D721Med (cell line): ENCODE results near the gene PSMB5.
A peak's percentile ranks its signal among the peaks of the same experiment; 100 is the strongest.

Experiments
- DNase-seq: peaks from one replicate; pipeline ENCODE4 v3.0.0; 2011; ENCODE audit warnings: low spot score; ENCODE audit not compliant: insufficient read length
- FAIRE-seq: peaks from 2 replicates; lab custom pipeline; 2011; peaks lifted over from hg19 to GRCh38; lab: Jason Lieb, UNC
- TF ChIP-seq, protein P1 (sequence below): IDR thresholded peaks from 2 replicates; pipeline ENCODE4 v1.5.1; 2012; ENCODE audit warnings: mild to moderate bottlenecking, control low read depth; ENCODE audit not compliant: insufficient read depth; ENCODE audit errors: missing control alignments

Gene PSMB5

DNA sequence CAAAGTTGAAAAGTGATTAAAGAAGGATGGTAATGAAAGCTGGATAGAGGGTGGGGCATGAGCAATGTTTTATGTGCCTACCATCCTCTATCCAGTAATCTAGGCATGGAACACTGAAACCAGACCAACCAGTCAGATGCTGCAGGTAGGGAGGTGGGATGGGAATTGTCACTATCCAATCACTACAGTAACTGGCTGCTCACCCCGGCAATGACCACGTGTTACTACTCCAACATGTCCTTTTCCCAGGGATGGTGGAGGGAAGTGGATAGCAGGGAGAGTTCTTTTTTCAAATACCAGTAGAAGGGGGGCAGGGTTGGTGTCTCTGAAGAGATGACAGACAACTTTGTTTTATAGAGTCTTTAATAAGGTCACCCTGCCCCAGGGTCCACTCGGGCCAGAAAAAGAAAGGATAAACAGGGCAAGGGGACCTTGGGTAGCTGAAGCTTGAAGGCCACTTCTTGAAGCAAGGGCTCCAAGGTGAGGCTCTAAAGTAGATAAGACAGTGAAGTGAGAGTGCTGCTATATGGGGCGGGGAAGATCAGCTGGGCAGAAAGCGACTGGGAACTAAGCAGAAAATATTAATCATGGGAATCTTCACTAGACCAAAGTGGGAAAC lies 37.3 kb upstream of the PSMB5 start:
- DNase-seq (no peak), FAIRE-seq (no peak)
- TF ChIP-seq, protein P1, sequence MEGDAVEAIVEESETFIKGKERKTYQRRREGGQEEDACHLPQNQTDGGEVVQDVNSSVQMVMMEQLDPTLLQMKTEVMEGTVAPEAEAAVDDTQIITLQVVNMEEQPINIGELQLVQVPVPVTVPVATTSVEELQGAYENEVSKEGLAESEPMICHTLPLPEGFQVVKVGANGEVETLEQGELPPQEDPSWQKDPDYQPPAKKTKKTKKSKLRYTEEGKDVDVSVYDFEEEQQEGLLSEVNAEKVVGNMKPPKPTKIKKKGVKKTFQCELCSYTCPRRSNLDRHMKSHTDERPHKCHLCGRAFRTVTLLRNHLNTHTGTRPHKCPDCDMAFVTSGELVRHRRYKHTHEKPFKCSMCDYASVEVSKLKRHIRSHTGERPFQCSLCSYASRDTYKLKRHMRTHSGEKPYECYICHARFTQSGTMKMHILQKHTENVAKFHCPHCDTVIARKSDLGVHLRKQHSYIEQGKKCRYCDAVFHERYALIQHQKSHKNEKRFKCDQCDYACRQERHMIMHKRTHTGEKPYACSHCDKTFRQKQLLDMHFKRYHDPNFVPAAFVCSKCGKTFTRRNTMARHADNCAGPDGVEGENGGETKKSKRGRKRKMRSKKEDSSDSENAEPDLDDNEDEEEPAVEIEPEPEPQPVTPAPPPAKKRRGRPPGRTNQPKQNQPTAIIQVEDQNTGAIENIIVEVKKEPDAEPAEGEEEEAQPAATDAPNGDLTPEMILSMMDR = no peak

DNA sequence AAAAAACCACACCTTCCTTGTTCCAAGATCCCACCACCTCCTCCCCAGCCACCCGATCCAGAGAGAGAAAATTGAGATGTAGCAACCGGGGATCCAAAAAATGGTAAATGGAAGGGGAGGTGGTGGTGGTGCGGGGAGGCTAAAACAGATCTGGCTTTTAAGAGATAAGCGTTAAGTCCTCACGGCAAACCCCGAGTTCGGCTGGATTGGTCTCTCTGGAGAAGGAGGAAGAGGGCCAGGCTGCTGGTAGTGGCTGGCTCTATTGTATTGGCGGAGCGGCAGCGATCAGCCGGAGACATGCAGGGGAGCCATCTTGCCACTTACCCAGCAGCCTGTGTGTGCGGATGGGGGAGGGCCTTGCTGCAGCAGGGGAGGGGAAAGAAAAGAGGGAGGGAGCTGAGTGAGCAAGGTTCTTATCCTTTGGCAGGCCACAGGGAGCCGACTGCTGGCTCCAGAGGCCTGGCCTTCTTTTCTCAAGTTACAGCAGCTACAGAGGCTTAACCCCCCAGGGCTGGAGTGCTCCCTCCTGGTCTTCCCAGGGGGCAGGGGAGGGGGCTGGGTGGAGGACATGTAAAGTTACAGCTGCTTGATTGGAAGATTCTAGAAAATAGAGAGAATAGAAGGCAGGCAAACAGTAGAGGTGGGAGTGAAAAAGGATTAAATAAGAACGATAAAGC lies 36.7 kb upstream of the PSMB5 start:
- no peak for FAIRE-seq
- no peak for DNase-seq
- TF ChIP-seq, protein P1 = no peak

DNA sequence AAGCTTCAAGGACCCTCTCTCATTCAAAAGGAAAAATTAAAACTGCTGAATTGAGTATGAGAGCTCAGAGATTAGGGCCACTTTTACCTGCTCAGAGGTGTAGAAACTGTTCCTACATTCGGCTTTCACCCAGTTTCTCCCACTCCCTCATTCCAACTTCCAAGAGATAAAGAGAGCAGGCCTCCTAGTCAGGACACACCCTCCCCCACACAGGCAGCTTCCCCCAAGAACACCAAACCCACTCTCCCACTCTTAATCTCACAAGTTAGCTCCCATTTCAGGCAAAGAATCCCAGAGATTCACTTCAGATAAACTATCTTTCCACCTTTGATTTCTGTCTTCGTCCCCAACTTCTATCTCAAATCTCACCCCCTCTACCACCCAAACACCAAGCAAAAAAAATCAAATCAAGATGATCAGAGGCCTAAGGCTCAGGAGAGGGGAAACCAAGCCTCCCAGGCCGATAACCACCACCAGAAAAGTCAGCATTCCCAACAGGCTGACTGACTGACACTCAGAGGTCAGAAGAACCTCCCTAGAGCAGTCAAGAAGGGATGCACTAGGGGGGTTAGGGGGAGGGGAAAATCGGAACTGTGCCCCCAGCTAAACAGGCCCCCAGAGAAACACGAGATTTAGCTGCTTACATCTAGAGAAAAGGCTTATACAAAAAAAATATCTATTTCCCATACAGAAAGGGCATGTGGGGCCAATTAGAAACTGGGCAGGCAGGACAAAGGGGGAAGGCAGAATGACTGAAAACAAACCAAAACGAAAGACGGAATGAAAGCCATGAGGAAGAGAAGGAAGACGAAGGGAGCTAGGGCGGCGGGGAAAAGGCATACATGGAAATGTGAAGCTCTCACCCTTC lies 35.8 kb upstream of the PSMB5 start:
- DNase-seq (no peak), FAIRE-seq (no peak)
- TF ChIP-seq, protein P1 = no peak

DNA sequence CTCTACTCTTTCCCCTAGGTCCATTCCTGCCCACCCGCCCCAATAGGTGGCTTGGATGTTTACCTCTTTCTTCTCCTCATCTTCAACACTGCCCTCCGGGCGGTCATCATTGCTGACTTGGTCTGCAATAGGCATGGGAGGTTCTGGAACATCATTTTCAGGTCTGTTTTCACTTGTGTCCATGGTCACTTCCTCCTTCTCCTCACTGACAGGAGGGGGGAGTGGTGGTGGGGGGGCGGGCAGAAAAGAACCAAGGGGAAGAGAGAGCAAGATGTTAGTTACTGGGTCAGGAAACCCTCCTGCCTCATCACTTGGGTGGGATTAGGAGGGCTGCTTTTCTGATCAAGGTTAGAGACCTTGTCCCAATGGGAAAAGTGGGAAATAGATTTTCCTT lies 34.7 kb upstream of the PSMB5 start:
- TF ChIP-seq, protein P1 = no peak
- no peak for FAIRE-seq
- DNase-seq = no peak

DNA sequence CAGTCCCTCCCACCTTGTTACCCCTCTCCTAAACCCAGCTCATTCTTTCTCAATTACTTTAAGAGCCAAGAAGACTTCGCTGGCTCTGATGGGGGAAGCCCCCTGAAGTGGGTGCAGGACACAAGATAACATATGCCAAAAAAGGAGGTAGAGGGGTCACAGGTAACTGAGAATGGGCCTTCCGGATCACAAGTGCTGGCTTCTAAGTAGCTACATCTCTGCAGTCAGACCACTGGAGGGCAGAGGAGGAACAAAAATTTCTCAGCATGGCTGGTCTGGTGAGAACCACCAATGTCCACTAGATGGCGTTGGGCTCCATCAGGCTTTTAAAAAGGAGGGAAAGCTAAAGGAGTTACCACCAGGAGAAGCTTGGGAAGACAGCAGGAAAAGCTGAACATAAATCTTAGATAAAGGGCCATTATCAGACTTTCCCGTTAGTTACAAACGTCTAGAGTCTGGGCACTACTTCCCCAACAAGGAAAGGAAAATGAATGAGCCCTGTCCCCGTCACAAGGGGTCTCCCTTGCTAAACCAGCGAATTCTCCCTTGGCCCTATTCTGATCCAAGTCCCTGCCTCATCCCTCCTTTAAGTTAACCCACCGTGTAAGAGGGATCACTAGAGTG lies 34.2 kb upstream of the PSMB5 start:
- DNase-seq (peak; percentile 93), FAIRE-seq (no peak)
- TF ChIP-seq, protein P1 = peak; percentile 99

DNA sequence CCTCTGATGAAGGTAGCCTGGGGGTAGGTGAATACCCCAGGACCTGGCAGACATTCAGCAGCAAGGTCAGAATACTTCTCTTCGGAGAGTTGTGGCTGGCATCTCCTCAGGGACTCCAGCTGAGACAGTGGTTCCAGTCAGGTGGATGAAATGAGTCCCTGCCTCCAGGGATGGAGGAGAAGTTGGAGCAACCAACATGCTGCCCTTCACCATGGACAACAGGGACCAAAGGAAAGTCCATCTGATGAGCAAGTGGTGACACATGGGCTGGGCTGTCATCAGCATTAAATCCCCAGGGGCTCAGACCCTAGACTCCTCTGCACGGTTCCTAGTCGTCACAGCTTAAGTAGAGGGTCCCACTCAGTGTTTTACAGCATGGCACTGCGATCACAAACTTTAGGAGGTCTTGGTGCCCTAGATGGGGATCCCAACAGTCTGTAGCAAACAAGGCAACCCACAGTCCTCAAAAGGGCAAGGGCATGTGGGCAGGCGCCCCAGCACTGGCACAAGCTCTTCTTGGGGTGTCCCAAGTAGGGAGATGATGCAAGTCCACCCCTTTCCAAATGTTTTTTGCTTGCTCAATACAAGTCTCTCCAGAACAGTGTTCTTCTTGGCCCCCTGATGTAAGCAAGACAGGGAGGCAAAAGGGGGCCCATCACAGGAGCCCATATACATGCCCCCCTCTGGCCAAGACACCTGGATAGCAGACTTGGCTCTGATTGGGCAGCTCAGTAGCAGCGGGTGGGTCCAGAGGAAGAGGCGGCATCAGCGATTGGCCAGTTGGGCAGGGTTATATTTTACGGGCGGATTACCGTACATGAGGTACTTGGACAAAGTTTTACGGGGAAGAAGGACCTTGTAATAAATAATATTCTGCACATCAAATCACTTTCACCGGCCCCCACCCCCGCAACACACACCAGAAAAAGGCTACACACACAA lies 33.4 kb upstream of the PSMB5 start:
- FAIRE-seq = no peak
- no peak for DNase-seq
- TF ChIP-seq, protein P1 = no peak
